SK-N-SH (cell line): Measurements from ENCODE around the gene PCED1B. TPM values are rescaled to one million over a fixed set of nuclear protein-coding genes. Genes with fewer than 3 reads are reported as not detected.

ENCODE experiments used
- CTCF ChIA-PET: fragments of 300-600, 350-600 bp; formaldehyde crosslinking; extraction: SDS; loops from one replicate; lab custom pipeline; 2021; lab: Yijun Ruan, JAX
- POLR2A ChIA-PET: fragments of 350-600 bp; sonication (Branson Sonifier 250); formaldehyde crosslinking; extraction: SDS; loops from one replicate; lab custom pipeline; 2020; ENCODE audit warnings: antibody characterized with exemption, inconsistent platforms; lab: Yijun Ruan, JAX
- DNase-seq: peaks from one replicate; pipeline ENCODE4 v3.0.0; 2012
- H2AFZ ChIP-seq: fragments of 200-600 bp; sonication (generic); 2 replicates; pipeline ENCODE4 v1.8.1; 2016; ENCODE audit warnings: antibody characterized with exemption, mild to moderate bottlenecking, low read depth
- H3F3A ChIP-seq: fragments of 200-600 bp; sonication (generic); replicated peaks from 2 replicates; pipeline ENCODE3; 2016; ENCODE audit warnings: antibody characterized with exemption, mild to moderate bottlenecking; ENCODE audit not compliant: insufficient read depth
- H3K27ac ChIP-seq, 2 experiments: fragments of 200-500 bp in 1 of 2; fragments of 200-600 bp in 1 of 2; sonication (Bioruptor generic) in 1 of 2; sonication (generic), shearing (Covaris generic) in 1 of 2; 2 replicates each; pipeline versions ENCODE4 v1.5.1 to v1.6.1; 2014 to 2016; ENCODE audit warnings: low read depth in 2 of 2, inconsistent platforms in 1 of 2, low read length in 1 of 2, mild to moderate bottlenecking in 1 of 2, mixed read lengths in 1 of 2
- H3K27me3 ChIP-seq: fragments of 200-600 bp; sonication (generic), shearing (Covaris generic); 2 replicates; pipeline ENCODE4 v1.6.1; 2016; ENCODE audit warnings: mixed run types; ENCODE audit not compliant: insufficient read depth
- H3K36me3 ChIP-seq, 2 experiments: fragments of 200-500 bp in 1 of 2; fragments of 200-600 bp in 1 of 2; sonication (Bioruptor generic) in 1 of 2; sonication (generic) in 1 of 2; replicated peaks in 1 of 2; 2 replicates each; pipeline versions ENCODE3 to v1.5.1; 2014 to 2016; ENCODE audit warnings: low read length in 1 of 2, mild to moderate bottlenecking in 1 of 2; ENCODE audit not compliant: insufficient read depth in 2 of 2, control insufficient read depth in 1 of 2
- H3K4me1 ChIP-seq, 2 experiments: fragments of 200-500 bp in 1 of 2; fragments of 200-600 bp in 1 of 2; sonication (Bioruptor generic) in 1 of 2; sonication (generic), shearing (Covaris generic) in 1 of 2; 2 replicates each; pipeline versions ENCODE4 v1.5.1 to v1.6.1; 2014 to 2016; ENCODE audit warnings: low read depth in 1 of 2, low read length in 1 of 2, mixed run types in 1 of 2; ENCODE audit not compliant: insufficient read depth in 2 of 2, control insufficient read depth in 1 of 2
- H3K4me2 ChIP-seq: fragments of 200-600 bp; sonication (generic), shearing (Covaris generic); 2 replicates; pipeline ENCODE4 v1.6.1; 2017; ENCODE audit warnings: mixed run types
- H3K4me3 ChIP-seq, 2 experiments: fragments of 200-500 bp in 1 of 2; fragments of 200-600 bp in 1 of 2; sonication (Bioruptor generic) in 1 of 2; sonication (generic), shearing (Covaris generic) in 1 of 2; 2 replicates each; pipeline versions ENCODE4 v1.5.1 to v1.8.1; 2014 to 2016; ENCODE audit warnings: low read depth in 2 of 2, inconsistent platforms in 1 of 2, low read length in 1 of 2, mild to moderate bottlenecking in 1 of 2, mixed read lengths in 1 of 2, moderate library complexity in 1 of 2
- H3K79me2 ChIP-seq: fragments of 200-600 bp; sonication (generic); 2 replicates; pipeline ENCODE4 v1.8.1; 2017; ENCODE audit warnings: mild to moderate bottlenecking; ENCODE audit not compliant: insufficient read depth
- H3K9ac ChIP-seq: fragments of 200-600 bp; sonication (generic); 2 replicates; pipeline ENCODE4 v1.6.1; 2017; ENCODE audit warnings: mixed run types
- H3K9me2 ChIP-seq: fragments of 200-600 bp; sonication (generic); 2 replicates; pipeline ENCODE4 v1.6.1; 2017; ENCODE audit warnings: mixed run types
- H3K9me3 ChIP-seq: fragments of 200-600 bp; sonication (generic); 2 replicates; pipeline ENCODE4 v1.6.1; 2017; ENCODE audit warnings: mixed run types, mild to moderate bottlenecking, moderate library complexity
- H4K20me1 ChIP-seq: fragments of 200-600 bp; sonication (generic); 2 replicates; pipeline ENCODE4 v1.6.1; 2017; ENCODE audit warnings: mild to moderate bottlenecking, mixed run types; ENCODE audit not compliant: insufficient read depth
- ELF1 ChIP-seq: IDR thresholded peaks from 2 replicates; pipeline ENCODE4 v1.4.0; 2012
- EZH2phosphoT487 ChIP-seq: fragments of 200-600 bp; sonication (generic); IDR thresholded peaks from 2 replicates; pipeline ENCODE4 v1.6.1; 2017; ENCODE audit warnings: low read depth, mixed run types, mild to moderate bottlenecking, antibody characterized with exemption, moderate library complexity, borderline replicate concordance
- FOXJ3 ChIP-seq: sonication (generic); formaldehyde crosslinking; IDR thresholded peaks from 2 replicates; pipeline ENCODE4 v1.5.1; 2020; ENCODE audit warnings: mild to moderate bottlenecking, missing genetic modification reagents
- FOXM1 ChIP-seq: IDR thresholded peaks from 2 replicates; pipeline ENCODE4 v1.4.0; 2012; ENCODE audit warnings: low read depth, mild to moderate bottlenecking
- IRF3 ChIP-seq: fragments of 150-350 bp; IDR thresholded peaks from 2 replicates; pipeline ENCODE4 v1.6.1; 2016; ENCODE audit warnings: mild to moderate bottlenecking, low read depth, low read length
- MAX ChIP-seq: IDR thresholded peaks from 2 replicates; pipeline ENCODE4 v1.4.0; 2012; ENCODE audit warnings: low read depth
- MXI1 ChIP-seq: IDR thresholded peaks from 2 replicates; pipeline ENCODE4 v1.6.1; 2012; ENCODE audit warnings: mild to moderate bottlenecking, low read depth, low read length, improper control_type of control experiment
- NFIC ChIP-seq: IDR thresholded peaks from 2 replicates; pipeline ENCODE4 v1.4.0; 2012; ENCODE audit warnings: borderline replicate concordance
- NRF1 ChIP-seq: IDR thresholded peaks from 2 replicates; pipeline ENCODE4 v1.6.1; 2012; ENCODE audit warnings: low read depth, mild to moderate bottlenecking, low read length
- PBX3 ChIP-seq: IDR thresholded peaks from 2 replicates; pipeline ENCODE4; 2012
- RAD21 ChIP-seq: IDR thresholded peaks from 2 replicates; pipeline ENCODE4 v1.6.1; 2012; ENCODE audit warnings: mild to moderate bottlenecking, low read length
- RCOR1 ChIP-seq: fragments of 150-350 bp; IDR thresholded peaks from 2 replicates; pipeline ENCODE4 v1.6.1; 2017; ENCODE audit warnings: antibody characterized with exemption, low read length
- RFX5 ChIP-seq: IDR thresholded peaks from 2 replicates; pipeline ENCODE4 v1.6.1; 2012; ENCODE audit warnings: mild to moderate bottlenecking, improper control_type of control experiment, low read length
- SIN3A ChIP-seq: IDR thresholded peaks from 2 replicates; pipeline ENCODE4 v1.6.1; 2012; ENCODE audit warnings: low read depth, mild to moderate bottlenecking, low read length, moderate library complexity, borderline replicate concordance
- TAF1 ChIP-seq: IDR thresholded peaks from 2 replicates; pipeline ENCODE4 v1.6.1; 2012; ENCODE audit warnings: low read depth, mild to moderate bottlenecking, low read length, moderate library complexity, borderline replicate concordance
- TCF12 ChIP-seq: IDR thresholded peaks from 2 replicates; pipeline ENCODE4 v1.4.0; 2012
- TEAD4 ChIP-seq: IDR thresholded peaks from 2 replicates; pipeline ENCODE4 v1.4.0; 2012; ENCODE audit warnings: mild to moderate bottlenecking, borderline replicate concordance; ENCODE audit not compliant: insufficient read depth
- USF2 ChIP-seq: fragments of 150-350 bp; IDR thresholded peaks from 2 replicates; pipeline ENCODE4 v1.6.1; 2017; ENCODE audit warnings: antibody characterized with exemption, low read length, low read depth, borderline replicate concordance
- YY1 ChIP-seq: IDR thresholded peaks from 2 replicates; pipeline ENCODE4 v1.4.0; 2012; ENCODE audit warnings: low read depth, mild to moderate bottlenecking
- WGBS: methylation state at CpG from one replicate; pipeline ENCODE4 v1.1.6; 2017; ENCODE audit warnings: low lambda C conversion rate; 5-methylcytosine and 5-hydroxymethylcytosine counted together
- polyA plus RNA-seq, 3 experiments: library from polyadenylated mRNA; depleted of rRNA; stranded (reverse); fragments of >200 nt; gene quantifications; 2 replicates each; pipeline ENCODE4 v1.2.3, GENCODE V29; 2012

PCED1B gene
- polyA plus RNA-seq, 1 of the 3 experiments (the other 2 are of a cell fraction): 0.21 TPM

GRCh38 chr12:47276253-47276620 is 196.8 kb downstream of the PCED1B start:
- Histone ChIP-seq H3K27ac (no peak overlapping the region), H4K20me1 (no peaks in the 10 kb centered on the region), H3K9ac (no peak overlapping the region), H3K4me1 (peaks cover 0 to 16% of the 10 kb centered on the region in 2 experiments; a peak in 1 of 4 replicates), H3K4me2 (no peak overlapping the region), H3K9me2 (no peaks in the 10 kb centered on the region), H3K4me3 (no peak overlapping the region), H2AFZ (peak overlapping the region; percentile 18; the same call in 1 of the 2 replicates), H3K9me3 (no peaks in the 10 kb centered on the region), H3K79me2 (no peaks in the 10 kb centered on the region), H3K36me3 (no peaks in the 10 kb centered on the region), H3K27me3 (no peaks in the 10 kb centered on the region; the same call in 1 of the 2 replicates), H3F3A (no peaks in the 10 kb centered on the region)
- ChIA-PET POLR2A (no interaction called here), CTCF (interaction anchor here (0.6 kb wide), 1 partner anchor 305 kb away, joined by 4 read pairs; no protein-coding TSS in a partner anchor)
- DNase-seq: no peak
- TF ChIP-seq TCF12 (no peak), RCOR1 (no peak), YY1 (no peak), TEAD4 (no peak), EZH2phosphoT487 (no peak), IRF3 (no peak), RAD21 (no peak), NFIC (no peak), ELF1 (no peak), PBX3 (no peak), FOXJ3 (CRISPR knock-in tag) (no peak), MXI1 (no peak), USF2 (no peak), FOXM1 (no peak), SIN3A (no peak), NRF1 (no peak), TAF1 (no peak), RFX5 (no peak), MAX (no peak)
- 21% methylated on average over 5 of the region's 5 CpGs for WGBS
